GM18519 (cell line): ENCODE measurements around the gene MYO5A.

Experiments
- ATAC-seq: cut with Tn5 transposase; IDR thresholded peaks from one replicate; pipeline ENCODE4 v1.9.1; 2021; ENCODE audit warnings: mild to moderate bottlenecking, moderate library complexity; ENCODE audit not compliant: unreplicated experiment, low FRiP score

Gene MYO5A

DNA sequence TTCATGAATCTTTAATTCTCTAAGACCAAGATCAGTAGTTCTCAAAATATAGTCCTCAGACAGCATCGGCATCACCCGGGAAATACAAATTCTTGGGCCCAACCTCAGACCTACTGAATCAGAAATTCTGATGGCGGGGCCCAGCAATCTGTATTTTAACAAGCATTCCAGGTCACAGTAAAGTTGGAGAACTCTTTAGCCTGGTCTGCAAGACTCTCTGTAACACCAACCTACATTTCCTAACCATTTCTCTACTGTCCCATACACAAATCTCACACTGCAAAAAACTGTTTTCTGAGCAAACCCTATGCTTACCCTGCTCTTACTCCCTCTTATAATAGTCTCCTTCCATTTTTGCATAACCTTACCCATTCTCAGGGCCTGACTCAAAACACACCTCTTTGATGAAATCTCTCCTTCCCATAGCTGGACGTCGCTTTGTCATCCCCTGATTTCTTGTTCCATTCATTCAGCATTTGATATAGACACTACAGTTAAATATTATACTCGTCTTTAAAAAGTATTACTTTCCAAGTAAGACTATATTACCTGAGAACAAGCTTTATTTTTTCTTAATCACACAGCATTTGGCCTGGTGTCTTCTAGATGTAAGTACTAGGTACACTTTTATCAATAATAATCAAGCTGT lies 149.8 kb downstream of the MYO5A start:
- ATAC-seq, result peak; percentile 35

DNA sequence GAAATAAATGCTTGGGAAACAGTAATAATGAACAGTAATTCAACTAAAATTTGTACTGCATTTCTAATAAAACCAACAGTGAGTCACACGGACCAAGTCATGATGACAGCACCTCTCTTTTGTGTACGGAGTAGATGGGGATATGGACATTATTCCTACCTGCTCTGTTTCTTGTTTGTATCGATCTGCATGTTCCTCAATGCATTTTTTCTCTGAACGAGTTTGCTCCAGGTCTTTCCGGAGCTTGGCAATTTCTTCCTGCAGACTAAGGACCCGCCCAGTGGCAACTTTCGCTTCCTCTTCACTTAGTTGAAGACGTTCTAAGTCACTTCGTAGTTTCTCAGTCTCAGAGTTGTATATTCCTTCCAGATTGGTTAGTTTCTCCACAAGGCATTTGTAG lies 158.7 kb downstream of the MYO5A start:
- ATAC-seq, result no peak

DNA sequence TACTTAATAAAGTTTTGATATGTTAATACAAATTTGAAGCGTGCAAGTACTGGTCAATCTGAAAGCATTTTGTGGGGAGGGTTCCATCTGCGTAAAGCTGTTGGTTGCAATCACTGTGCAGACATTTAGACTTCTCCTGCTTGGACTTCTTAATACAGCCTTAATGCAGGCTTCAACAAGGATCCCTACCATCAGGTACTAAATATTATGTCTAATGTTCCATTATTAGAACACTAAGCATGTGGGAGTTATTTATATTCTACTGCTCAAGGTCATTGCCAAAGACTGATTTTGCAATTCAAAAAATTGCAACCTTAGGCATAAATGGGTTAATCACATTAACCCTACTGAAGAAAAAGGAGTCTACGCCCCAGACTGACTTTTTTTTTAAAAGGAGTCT lies 159.2 kb downstream of the MYO5A start:
- ATAC-seq, result no peak

DNA sequence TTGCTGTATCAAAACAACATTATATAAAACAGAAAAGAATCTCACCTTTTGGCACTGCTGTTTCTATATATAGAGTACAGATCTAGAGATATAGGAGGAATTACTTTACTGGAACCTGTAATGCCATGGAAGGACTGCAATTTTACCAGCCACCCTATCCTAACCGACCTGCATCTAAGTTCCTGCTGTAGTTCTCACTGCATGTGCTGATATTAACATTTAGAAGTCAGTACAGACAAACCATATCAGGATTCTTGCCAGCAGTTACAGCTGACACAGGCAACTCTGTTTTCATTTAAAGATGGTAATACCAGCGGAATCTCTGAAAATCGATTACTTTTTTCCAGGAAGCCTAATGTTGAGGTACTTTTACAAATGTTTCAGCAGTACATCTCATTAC lies 159.7 kb downstream of the MYO5A start:
- ATAC-seq, result no peak

DNA sequence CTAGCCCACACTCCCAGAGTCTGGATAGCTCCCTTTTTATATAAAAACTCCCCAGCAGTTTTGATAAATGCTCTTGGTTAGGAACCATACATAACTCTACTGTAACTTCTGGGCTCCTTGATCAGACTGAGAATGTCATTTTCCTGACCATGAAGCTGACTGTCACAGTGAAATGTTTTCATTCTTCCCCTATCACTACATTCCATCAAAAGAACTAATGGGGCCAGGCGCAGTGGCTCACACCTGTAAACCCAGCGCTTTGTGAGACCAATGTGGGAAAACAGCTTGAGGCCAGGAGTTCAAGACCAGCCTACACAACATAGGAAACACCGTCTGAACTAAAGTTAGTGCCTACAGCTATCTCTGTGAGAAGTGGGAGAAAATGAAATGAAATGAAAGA lies 160.3 kb downstream of the MYO5A start:
- no peak for ATAC-seq

DNA sequence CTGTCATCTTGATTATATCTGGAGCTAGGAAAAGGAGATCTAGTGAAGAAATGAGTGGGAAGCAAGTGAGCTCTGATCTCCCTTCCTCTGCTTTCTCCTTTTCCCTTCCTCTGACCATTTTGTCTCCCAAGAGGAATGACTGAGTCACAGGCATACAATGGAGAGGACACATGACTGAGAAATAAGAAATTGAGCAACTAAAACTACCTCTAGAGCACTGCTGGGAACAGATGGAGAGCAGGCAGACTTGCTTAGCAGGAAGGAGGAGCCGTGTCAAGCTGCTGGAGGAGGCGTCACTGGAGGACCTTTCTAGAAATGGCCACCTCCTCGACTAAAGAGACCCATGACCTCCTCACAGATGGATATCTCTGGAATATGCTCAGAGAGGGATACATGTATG lies 166.2 kb downstream of the MYO5A start:
- no peak for ATAC-seq

DNA sequence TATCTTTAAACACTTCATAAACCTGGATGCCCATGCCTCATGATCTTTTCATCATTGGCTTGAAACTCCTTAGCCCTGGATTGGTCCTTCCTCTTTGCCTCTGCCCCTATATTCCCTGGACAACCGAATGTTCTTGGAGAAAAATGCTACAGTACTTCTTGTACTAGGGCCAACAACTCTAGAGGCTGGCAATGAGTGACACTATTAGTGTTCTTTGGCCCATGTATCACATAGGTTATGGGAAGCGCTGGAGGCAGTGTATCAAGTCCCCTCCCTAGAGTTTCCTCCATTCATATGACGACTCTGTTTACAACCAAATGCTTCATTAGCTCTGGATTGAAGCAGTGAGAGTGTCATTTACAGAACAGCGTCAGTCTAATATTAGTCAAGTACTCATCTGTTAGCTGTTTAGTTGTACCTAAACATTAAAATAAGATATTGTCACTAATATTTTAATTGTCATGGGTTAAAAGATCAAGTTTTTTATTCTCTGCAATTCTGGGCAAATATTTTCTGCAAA lies 166.6 kb downstream of the MYO5A start:
- no peak for ATAC-seq

DNA sequence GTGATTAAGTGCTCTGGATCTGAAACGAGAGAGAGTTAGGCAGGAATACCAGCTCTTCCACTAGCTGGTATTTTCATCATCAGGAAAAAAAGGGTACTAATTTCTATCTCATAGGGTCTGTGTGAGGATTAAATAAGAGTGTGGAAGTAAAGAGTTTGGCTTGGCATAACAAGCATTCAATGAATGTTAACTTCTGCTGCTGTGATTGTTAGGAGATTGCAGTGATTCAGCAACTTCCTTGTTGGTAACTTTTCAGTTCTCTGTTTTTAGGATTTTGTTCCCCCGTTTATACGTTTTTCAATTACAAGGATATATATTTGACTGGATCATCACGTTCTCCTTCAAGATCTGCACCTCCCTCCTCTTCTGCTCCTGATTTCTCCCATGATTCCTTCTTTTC lies 167.2 kb downstream of the MYO5A start:
- no peak for ATAC-seq

DNA sequence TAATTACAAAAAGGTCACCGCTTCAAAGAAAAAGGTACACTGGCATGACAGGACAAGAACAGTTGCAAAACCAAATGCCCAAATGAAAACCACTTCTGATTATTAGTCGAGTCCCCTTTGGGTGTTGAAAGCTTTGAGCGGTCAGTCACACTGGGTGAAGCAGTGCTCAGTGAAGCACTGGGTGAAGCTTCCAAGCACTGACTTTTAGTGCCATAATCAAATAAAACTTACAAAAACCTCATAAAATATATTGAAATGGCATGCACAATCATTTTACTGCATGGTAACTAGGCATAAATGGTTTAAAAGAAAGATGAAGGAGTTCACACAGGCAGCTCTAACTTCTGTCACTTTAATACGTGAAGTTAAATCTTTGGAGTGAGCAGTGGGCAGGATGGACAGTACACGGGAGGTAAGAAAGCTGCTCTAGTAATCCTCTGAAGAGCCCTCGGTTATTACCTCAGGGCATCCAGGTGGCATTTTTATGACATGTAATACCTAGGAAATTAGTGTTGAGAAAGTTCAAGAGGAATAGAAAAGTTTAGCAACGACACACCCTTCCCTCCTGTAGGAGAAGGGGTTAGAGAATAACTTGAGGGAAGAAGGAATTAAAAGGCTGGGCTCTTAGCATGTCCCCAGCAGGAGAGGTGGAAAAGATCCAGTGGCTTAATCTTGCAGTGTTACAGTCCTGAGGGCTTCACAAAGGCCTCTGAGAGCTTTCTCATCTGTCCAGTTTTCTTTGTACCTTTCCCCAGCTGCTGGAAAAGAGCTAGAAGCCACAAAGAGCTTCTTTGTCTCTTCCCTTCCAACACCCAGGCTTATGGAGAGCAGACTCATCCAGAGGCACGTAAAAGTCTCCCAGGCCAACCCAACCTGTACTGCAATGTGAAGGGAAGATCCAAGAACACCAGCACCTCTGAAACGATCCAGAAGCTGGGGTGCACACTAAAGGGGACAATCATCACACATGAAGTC lies 168.2 kb downstream of the MYO5A start:
- ATAC-seq, result no peak

DNA sequence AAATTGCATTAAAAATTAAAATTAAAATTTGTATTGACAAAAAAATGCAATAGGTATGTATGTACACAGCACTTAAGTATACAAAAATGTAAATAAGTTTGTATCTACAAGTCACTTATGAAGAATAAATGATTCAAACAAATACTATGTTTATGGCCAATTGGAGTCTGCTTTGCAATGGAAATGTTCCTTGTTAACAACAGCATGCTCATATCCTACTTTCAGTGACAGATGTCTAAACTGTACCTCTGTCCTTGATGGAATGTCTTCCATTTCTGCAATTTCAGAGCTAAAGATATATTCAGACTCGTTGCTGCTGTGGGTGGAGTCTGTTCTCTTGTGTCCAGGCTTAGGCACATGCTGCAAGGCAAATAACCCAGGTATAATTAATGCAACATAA lies 169.0 kb downstream of the MYO5A start:
- no peak for ATAC-seq

DNA sequence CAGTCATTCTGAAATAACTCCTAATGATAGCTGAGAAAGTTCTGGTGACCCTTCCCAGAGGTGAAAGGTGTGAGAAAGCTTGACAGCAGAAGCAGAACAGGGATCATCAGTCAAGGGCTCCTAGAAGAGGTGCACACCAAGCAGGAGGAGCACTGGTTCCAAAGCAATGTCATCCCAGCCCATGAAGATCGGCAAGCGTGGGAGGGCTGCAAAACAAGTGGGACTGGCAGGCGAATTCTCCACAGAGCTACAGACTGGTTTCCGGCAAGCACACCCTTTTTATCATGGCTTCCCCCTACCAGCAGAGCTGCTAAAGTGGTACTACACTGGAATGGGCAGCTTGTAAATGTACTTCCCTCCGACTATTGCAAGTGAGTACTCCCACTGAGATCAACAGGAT lies 170.7 kb downstream of the MYO5A start:
- no peak for ATAC-seq

DNA sequence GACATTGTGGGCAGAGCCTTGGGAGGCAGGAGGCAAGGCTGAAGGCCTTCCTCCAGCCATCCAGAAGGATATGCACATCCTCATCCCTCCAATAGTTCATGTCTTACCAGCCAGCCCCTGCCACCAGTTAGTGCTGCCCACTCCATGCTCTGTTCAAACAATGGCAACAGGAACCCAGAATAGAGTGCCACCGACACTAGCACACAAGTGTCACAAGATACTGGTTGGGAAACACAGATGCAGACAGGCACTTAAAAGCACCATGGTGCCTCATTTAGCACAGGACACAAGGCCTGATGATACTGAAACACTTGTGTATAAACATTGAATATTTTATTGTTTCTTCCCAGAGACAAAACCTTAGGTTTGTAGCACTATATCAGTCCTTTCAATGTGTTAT lies 176.6 kb downstream of the MYO5A start:
- ATAC-seq, result no peak

DNA sequence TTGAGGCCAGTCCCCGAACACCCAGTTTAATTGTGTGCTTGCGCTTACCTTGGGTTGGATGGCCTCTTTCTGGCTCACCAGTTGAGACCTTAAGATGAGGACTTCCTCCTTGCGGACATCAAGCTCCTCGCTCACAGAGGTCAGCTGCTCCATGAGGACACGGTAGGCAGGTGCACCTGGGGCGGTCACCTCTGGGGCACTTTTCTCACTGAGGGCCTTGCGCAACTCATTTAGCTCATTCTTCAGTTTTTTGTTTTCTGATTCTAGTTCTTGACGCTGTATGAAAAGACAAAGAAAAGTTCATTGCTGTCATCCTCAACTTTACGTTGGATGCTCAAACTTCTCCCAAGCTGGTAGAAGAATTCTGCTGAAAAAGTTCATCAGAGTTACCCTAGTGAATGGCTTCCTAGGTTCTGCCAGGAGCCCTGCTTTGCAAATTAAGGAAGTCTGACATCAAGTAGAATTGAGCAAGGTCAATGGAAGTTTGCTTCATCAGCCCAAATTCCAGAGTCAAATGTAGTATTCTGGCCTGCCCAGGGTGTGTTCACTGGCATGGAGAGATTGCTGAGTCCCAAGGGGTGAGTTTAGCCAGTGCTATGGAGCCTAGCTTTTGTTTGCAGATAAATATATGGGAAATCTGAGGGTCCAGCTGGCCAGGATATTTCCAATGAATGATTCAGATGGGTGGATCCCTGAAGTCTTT lies 177.3 kb downstream of the MYO5A start:
- no peak for ATAC-seq

DNA sequence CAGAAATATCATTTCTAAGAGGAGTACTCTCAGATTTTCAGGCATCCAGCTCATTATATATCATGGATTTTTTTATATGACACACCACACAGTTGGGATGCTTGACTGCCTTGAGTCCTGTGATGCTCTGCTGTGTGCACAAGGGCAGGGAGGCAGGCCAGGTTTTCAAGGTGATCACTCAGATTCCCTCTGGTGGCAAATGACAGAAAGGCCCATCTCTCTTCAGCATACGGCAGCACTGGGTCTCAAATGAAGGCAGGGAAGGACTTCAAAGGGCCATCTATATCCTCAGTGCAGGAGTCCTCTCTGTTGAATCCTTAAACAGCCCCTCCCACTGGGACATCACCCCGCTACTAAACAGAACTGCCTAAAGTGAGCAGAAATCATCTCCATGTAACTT lies 178.3 kb downstream of the MYO5A start:
- no peak for ATAC-seq

DNA sequence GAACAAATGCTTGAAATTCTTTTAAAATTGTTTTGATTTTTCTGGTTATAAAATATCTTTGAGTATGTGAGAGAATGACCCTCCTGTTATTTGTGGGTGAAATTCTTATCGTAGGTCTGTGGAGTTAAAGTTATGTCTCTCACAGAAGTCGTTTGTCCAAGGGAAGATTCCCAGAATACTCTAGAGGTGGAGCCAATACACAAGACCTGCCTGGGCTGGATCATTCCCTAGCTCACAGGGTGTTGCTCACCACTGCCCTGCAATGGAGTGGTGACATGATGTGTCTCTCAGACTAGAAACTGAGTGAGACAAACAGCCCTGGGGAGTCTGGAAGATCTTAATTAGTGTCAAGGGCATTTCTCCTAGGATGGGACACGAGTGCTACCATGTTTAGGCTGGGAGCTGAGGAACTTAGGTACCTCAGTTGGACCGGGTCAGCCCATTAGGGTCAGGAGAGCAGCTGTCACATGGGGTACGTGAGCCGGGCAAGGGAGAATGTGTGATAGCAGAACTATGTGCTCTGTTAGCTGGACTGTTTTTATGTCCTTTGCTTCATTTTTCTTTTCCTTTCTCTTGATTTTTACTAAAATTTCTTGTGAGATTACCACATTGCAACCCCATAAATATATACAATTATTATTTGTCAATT lies 179.5 kb downstream of the MYO5A start:
- ATAC-seq, result no peak

DNA sequence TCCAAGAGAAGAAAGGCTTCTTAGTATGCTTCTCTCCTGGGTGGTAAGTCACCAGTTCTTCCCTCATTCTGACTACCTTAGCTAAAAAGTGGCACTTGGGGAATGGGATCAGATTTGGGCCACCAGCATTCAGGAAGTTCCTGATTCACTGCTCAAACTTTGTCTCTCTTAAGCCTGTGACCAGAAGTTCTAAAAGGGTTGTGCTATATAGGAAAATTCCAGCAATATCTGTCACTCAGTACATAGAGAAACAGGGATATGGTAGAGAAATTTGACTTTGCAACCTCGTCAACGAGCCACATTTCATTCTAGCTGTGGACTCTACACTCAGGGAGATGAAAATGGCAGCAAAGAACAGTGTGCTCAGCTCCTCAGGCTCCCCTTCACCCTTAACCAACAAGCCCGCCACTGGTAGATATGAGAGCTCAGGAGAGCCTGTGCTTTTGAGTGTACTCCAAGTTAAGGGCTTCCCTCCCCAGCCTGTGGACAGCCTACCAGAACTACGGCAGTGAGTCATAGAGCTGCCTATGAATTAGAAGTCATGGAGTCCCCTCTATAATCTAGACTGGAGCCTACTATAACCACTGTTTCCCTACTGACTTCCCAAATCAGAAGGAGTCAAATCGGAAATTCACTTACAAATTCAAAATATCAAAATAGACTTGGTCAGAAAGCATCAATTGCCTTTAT lies 180.5 kb downstream of the MYO5A start:
- ATAC-seq, result no peak

DNA sequence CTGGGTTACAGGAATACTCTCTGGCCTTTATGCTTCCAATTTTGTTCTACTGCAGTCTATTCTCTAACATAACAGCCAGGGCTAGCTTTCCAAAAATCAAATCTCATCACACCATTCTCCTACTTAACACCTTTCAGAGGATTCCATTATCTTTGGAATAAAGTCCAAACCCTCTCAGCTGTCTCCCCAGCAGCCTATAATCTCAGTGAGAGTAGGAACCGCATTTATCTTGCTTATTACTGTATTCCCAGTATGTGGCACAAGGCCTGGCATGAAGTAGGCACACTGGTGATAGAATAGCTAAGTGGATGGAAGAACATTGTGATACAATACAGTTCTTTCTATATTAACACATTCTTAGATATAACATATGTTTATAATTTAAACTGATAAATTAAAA lies 184.1 kb downstream of the MYO5A start:
- no peak for ATAC-seq

DNA sequence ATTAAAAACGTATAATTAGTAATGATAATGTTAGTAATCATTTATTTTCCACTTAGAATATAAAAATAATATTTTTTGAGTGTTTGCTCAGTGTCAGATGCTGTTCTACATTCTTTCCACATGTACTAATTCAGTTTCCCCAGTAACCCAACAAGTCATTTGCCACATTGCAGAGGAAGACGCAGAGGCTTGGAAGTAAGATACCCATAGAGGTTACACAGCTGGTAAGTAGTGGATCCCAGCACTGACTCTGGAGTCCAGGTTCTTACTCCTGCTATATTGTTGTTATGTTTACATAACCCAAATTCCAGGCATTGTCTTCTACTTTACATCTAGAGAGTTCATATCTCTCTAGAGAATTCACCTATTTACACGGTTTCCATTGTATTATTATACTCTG lies 184.8 kb downstream of the MYO5A start:
- no peak for ATAC-seq

DNA sequence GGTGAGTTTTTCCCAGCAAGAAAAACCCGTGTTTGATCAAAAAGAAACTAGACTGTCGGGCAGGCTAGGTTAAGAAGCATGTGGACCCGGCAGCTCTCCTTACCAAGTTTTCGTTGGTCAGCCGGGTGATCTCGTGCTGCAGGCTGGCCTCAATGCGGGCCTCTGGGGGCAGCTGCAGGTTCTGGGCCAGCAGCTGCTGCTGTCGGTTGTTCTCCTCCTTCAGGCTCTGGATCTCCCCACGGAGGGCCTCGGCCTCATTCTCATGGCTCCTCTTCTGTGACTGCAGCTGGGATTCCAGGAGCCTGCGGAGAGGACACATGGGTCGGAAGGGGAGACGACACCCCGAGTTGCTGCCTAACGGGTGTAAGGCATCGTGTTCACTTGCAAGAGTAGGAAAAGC lies 188.6 kb downstream of the MYO5A start:
- no peak for ATAC-seq

DNA sequence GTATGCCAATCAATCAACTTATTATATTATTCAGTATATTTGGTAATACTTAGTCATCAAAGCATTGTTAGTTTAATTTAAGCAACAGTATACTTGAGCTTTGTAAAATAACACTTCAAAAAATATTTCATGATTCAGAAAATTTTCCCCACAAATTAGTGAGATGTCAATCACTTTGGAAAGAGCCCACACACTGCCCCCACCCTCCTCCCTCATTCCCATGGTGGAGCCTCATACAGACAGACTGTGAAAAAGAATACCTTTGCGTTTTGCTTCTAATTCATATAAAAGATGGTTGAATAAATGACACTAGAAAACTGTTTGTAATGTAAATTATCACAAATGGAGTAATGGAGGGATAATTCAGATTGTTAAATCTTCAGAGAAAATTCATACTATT lies 189.8 kb downstream of the MYO5A start:
- no peak for ATAC-seq
